ENCODE data around the gene LAG3. TPM values are rescaled to one million over a fixed set of nuclear protein-coding genes. Genes with fewer than 3 reads are reported as not detected.

LAG3 gene
- total RNA-seq, 1 experiment from 2014 or later: 2.6 TPM

DNA sequence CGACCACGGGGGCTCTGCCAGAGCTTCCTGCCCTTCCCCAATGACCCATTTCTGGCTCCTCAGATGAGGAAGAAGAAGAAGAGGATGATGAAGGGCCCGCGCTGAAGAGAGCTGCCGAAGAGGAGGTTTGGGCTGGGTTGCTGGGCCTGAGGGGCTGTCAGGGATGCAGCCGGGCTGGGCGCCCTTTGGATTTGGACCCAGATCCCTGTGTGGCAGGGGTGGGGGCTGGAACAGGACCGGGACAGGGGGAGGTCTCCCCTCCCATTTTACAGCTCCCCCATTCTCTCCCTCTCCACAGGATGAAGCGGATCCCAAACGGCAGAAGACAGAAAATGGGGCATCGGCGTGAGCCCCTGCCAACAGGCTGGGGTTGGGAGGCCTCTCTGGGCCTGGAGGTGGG lies 2.2 kb upstream of the LAG3 start (continued):
- TF ChIP-seq, protein P1, sequence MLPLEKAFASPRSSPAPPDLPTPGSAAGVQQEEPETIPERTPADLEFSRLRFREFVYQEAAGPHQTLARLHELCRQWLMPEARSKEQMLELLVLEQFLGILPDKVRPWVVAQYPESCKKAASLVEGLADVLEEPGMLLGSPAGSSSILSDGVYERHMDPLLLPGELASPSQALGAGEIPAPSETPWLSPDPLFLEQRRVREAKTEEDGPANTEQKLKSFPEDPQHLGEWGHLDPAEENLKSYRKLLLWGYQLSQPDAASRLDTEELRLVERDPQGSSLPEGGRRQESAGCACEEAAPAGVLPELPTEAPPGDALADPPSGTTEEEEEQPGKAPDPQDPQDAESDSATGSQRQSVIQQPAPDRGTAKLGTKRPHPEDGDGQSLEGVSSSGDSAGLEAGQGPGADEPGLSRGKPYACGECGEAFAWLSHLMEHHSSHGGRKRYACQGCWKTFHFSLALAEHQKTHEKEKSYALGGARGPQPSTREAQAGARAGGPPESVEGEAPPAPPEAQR (CRISPR knock-in tag; IDR thresholded peaks at IDR 0.05): no peak
- no peak for TF ChIP-seq FOXJ3 (CRISPR knock-in tag; IDR thresholded peaks at IDR 0.05; ENCODE audit: borderline replicate concordance)
- no peak for TF ChIP-seq ATF1 (CRISPR knock-in tag; IDR thresholded peaks at IDR 0.05)
- TF ChIP-seq, protein P2, sequence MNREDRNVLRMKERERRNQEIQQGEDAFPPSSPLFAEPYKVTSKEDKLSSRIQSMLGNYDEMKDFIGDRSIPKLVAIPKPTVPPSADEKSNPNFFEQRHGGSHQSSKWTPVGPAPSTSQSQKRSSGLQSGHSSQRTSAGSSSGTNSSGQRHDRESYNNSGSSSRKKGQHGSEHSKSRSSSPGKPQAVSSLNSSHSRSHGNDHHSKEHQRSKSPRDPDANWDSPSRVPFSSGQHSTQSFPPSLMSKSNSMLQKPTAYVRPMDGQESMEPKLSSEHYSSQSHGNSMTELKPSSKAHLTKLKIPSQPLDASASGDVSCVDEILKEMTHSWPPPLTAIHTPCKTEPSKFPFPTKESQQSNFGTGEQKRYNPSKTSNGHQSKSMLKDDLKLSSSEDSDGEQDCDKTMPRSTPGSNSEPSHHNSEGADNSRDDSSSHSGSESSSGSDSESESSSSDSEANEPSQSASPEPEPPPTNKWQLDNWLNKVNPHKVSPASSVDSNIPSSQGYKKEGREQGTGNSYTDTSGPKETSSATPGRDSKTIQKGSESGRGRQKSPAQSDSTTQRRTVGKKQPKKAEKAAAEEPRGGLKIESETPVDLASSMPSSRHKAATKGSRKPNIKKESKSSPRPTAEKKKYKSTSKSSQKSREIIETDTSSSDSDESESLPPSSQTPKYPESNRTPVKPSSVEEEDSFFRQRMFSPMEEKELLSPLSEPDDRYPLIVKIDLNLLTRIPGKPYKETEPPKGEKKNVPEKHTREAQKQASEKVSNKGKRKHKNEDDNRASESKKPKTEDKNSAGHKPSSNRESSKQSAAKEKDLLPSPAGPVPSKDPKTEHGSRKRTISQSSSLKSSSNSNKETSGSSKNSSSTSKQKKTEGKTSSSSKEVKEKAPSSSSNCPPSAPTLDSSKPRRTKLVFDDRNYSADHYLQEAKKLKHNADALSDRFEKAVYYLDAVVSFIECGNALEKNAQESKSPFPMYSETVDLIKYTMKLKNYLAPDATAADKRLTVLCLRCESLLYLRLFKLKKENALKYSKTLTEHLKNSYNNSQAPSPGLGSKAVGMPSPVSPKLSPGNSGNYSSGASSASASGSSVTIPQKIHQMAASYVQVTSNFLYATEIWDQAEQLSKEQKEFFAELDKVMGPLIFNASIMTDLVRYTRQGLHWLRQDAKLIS (CRISPR knock-in tag; IDR thresholded peaks at IDR 0.05; ENCODE audit: borderline replicate concordance): no peak
- TF ChIP-seq TP53 (CRISPR knock-in tag; IDR thresholded peaks at IDR 0.05): no peak
- TF ChIP-seq MYBL2 (CRISPR knock-in tag; IDR thresholded peaks at IDR 0.05): no peak
- no peak for TF ChIP-seq JAZF1 (CRISPR knock-in tag; IDR thresholded peaks at IDR 0.05)
- TF ChIP-seq RORB (CRISPR knock-in tag; IDR thresholded peaks at IDR 0.05): no peak

DNA sequence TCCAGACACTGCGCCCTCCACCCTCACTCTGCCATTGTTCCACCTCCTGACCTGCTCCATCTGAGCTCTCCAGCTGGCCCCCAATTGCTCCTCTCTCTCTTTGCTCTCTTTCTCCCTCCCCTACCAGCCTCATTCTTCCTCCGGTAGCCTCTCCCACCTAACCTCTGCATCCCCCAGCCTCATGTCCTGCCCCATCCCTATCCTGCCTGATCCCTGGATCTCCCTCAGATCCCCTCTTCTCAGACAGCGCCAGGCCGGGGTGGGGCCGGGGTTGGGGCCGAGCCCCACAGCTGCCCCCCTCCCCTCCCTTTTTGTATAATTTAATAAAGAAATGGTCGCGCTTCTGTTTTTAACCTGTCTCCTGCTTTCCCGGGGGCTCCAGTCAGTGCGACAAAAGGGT lies 1.7 kb upstream of the LAG3 start:
- CTCF ChIA-PET: interaction anchor here (1.1 to 10.5 kb wide), 4 partner anchors 10 to 233 kb away, joined by 3 to 234 read pairs (median 57); partner anchors contain the start of genes MLF2 and P3H3
- no peak for ATAC-seq
- Mint-ChIP-seq H3K4me1 (peaks cover 61% of the 10 kb centered on the region), H3K27me3 (ENCODE audit: low read depth) (peaks cover 39% of the 10 kb centered on the region), H3K4me3 (no peak overlapping the region), H3K27ac (peak overlapping the region; percentile 76), H3K36me3 (peaks cover 13% of the 10 kb centered on the region), H3K9me3 (no peaks in the 10 kb centered on the region)
- DNase-seq (ENCODE audit: low spot score): no peak
- TF ChIP-seq, protein P3, sequence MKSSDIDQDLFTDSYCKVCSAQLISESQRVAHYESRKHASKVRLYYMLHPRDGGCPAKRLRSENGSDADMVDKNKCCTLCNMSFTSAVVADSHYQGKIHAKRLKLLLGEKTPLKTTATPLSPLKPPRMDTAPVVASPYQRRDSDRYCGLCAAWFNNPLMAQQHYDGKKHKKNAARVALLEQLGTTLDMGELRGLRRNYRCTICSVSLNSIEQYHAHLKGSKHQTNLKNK (CRISPR knock-in tag; IDR thresholded peaks at IDR 0.05): no peak
- TF ChIP-seq, protein P4, sequence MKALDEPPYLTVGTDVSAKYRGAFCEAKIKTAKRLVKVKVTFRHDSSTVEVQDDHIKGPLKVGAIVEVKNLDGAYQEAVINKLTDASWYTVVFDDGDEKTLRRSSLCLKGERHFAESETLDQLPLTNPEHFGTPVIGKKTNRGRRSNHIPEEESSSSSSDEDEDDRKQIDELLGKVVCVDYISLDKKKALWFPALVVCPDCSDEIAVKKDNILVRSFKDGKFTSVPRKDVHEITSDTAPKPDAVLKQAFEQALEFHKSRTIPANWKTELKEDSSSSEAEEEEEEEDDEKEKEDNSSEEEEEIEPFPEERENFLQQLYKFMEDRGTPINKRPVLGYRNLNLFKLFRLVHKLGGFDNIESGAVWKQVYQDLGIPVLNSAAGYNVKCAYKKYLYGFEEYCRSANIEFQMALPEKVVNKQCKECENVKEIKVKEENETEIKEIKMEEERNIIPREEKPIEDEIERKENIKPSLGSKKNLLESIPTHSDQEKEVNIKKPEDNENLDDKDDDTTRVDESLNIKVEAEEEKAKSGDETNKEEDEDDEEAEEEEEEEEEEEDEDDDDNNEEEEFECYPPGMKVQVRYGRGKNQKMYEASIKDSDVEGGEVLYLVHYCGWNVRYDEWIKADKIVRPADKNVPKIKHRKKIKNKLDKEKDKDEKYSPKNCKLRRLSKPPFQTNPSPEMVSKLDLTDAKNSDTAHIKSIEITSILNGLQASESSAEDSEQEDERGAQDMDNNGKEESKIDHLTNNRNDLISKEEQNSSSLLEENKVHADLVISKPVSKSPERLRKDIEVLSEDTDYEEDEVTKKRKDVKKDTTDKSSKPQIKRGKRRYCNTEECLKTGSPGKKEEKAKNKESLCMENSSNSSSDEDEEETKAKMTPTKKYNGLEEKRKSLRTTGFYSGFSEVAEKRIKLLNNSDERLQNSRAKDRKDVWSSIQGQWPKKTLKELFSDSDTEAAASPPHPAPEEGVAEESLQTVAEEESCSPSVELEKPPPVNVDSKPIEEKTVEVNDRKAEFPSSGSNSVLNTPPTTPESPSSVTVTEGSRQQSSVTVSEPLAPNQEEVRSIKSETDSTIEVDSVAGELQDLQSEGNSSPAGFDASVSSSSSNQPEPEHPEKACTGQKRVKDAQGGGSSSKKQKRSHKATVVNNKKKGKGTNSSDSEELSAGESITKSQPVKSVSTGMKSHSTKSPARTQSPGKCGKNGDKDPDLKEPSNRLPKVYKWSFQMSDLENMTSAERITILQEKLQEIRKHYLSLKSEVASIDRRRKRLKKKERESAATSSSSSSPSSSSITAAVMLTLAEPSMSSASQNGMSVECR (CRISPR knock-in tag; IDR thresholded peaks at IDR 0.05; ENCODE audit: borderline replicate concordance): no peak
- TF ChIP-seq, protein P5, sequence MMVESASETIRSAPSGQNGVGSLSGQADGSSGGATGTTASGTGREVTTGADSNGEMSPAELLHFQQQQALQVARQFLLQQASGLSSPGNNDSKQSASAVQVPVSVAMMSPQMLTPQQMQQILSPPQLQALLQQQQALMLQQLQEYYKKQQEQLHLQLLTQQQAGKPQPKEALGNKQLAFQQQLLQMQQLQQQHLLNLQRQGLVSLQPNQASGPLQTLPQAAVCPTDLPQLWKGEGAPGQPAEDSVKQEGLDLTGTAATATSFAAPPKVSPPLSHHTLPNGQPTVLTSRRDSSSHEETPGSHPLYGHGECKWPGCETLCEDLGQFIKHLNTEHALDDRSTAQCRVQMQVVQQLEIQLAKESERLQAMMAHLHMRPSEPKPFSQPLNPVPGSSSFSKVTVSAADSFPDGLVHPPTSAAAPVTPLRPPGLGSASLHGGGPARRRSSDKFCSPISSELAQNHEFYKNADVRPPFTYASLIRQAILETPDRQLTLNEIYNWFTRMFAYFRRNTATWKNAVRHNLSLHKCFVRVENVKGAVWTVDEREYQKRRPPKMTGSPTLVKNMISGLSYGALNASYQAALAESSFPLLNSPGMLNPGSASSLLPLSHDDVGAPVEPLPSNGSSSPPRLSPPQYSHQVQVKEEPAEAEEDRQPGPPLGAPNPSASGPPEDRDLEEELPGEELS (CRISPR knock-in tag; IDR thresholded peaks at IDR 0.05): no peak
- TF ChIP-seq CREM (CRISPR knock-in tag; IDR thresholded peaks at IDR 0.05) (no peak), HMGA2 (CRISPR knock-in tag; IDR thresholded peaks at IDR 0.05) (no peak), SP1 (CRISPR knock-in tag; conservative IDR thresholded peaks at IDR 0.05) (no peak)
- TF ChIP-seq, protein P6, sequence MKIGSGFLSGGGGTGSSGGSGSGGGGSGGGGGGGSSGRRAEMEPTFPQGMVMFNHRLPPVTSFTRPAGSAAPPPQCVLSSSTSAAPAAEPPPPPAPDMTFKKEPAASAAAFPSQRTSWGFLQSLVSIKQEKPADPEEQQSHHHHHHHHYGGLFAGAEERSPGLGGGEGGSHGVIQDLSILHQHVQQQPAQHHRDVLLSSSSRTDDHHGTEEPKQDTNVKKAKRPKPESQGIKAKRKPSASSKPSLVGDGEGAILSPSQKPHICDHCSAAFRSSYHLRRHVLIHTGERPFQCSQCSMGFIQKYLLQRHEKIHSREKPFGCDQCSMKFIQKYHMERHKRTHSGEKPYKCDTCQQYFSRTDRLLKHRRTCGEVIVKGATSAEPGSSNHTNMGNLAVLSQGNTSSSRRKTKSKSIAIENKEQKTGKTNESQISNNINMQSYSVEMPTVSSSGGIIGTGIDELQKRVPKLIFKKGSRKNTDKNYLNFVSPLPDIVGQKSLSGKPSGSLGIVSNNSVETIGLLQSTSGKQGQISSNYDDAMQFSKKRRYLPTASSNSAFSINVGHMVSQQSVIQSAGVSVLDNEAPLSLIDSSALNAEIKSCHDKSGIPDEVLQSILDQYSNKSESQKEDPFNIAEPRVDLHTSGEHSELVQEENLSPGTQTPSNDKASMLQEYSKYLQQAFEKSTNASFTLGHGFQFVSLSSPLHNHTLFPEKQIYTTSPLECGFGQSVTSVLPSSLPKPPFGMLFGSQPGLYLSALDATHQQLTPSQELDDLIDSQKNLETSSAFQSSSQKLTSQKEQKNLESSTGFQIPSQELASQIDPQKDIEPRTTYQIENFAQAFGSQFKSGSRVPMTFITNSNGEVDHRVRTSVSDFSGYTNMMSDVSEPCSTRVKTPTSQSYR (CRISPR knock-in tag; IDR thresholded peaks at IDR 0.05): no peak
- POLR2A ChIA-PET: interaction anchor here (1.5 kb wide), 2 partner anchors 25 to 54 kb away, joined by 3 to 4 read pairs; no protein-coding TSS in a partner anchor
